NCI-H1417 (cell line): ENCODE measurements around the gene CAMTA1.

Source experiments
- DNase-seq, 3 experiments: peaks; one replicate each; lab custom pipeline; 2025; lab: John Stamatoyannopoulos, UW

Gene CAMTA1

DNA sequence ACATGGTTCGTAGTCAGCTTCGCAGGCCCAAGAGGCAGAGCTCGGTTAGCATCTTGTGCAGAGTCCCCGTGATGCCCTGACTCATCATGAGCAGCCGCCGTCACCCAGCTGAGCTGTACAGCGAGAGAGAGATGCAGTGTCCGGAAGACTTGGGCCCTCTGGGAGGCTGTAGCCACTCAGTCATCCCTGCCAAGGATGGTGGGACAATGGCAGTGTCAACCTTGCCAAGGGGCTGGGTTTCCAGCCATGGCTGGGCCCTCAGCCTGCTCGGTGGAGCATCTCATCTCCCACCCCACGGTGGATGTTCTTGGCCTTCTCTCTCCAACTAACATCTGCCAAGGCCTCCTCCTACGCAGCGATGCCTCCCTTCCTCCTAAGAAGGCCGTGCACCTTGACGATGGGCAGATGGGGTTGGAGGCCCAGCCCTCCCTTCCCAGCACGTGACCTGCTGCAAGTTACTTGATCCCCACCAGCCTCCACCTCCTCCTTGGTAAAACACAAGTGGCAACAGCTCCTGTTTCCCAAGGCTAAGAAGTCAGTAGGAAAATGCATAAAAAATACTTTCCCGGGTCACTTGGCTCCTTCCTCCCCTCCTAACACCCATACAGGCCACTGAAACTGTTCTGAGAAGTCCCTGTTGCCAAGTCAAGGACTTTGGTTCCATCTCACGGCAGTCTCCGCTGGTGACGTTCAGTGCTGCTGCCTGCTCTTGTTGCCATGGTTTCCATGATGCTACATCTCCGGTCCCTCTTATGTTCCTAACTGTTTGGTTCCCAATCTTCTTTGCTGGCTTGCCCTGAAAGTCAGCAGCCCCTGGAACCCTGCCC lies 601.2 kb downstream of the CAMTA1 start:
- DNase-seq: peak in 2 of 3 experiments; percentile 5 to 29

DNA sequence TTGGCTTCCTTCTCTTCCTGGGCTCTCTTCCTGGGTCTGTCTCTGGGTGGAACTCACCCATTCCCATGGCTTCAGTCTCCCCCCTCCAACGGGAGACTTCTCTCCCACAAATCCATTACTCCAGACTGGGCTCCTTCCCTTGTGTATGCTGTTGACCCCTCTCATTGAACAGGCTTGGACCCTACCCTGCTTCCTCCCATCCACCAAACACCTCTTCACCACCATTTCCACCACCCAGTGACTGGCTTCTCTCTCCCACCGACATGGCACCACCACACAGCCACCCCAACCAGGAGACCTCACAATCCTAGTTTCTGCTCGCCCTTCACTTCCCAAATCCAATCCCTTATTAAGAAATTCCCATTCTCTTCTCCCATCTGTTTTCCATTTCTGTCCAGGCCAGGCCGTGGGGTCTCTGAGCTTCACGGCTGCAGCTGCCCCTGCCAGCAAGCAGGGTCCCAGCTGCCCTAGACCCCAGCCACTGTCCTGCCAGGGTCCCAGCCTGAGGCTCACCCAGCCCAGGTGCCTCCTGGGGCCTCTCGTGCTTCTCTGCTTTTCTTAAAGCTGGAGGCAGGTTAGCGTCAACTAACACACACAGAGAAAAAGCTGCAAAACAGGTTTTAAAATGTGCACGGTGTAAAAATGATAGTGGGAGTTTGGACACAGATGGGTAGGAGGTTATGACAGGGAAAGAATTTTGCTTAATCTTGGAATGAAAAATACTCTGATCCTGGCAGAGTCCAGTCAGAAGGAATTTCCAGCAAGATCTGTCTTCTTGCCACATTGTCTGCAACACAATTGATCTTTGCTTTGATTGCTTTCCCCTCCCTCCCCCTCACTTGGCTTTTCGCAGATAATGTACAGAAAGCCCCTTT lies 602.0 kb downstream of the CAMTA1 start:
- DNase-seq: peak in 2 of 3 experiments; percentile 23 to 55

DNA sequence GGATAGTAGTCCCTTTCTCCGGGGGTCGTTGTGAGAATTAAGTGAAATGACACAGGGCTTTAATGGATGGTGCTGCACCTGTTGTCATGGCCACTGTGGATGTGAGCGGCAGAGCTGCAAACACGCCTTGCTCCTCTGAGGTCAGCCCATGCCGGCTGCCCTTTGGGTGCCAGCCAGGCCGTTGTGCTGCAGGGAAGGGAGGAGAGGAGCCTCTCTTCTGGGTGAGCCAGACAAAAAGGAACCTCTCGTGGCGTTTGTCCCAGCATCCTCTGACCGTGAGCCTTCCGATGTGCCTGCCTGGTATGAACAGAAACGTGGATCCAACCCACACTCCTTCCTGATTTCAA lies 602.9 kb downstream of the CAMTA1 start:
- peak in 2 of 3 experiments; percentile 19 to 51 for DNase-seq

DNA sequence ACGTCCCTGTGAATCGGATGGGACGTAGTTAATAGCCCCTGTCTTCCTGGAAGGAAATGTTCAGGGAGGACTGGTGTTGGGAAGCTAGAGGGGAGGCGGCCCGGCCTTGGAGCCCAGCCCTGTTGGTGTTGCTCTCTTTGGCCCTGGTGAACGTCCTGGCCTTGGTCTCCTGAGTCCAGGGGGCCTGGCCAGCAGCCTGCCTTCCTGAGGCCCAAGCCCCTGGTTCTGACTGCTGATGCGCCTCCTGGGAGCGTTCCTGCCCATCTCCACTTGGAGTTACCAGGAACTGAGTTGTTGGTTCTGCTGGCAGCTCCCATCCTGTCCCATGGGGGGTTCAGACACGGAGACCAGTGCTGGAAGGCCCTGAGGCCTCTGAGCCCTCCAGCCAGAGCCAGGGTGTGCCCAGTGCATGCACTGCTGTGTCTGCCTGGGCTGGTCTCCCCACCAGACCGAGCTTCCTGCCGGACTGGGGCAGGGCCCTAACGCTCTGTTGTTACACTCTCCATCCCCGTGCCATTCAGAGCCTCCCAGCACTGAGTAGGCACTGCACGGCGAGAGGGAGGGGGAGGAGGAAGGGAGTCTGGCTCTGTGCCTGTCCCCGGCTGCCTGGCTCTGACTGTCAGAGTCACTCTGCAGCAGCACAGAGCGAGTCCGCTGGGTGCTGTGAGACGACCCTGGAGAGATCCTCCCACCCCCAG lies 603.4 kb downstream of the CAMTA1 start:
- peak in 2 of 3 experiments; percentile 29 to 60 for DNase-seq

DNA sequence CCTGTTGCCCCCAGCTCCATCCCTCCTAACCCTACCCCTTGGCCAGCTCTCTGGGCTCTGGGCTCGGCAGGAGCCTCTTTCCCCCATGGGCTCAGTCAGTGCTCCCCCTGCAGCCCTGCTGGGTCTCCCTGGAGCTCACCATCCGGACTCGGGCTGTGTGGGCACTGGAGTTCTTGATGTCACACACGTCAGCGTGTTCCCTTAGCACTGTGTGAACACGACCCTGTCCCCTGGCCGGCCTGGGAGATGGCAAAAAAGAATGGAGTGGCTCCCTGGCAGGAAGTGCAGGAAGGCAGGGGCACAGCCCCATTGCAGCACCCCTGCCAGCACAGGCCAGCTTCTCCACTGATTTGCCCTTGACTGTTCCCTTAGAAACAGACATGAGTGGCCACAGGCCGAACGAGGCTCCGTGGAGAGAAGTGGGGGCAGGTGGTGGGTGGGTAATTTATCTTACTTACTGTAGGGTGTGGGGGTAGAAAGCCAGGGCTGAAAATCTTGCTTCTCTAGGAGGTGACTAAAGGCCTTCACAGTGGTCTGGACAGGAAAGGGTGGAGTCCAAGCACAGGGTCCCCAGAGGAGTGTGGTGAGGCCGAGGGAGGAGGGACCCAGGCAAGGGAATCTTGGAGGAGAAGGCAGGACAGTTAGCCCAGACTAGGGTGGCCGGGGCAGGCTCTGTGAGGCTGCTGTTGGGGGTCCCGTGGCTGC lies 604.1 kb downstream of the CAMTA1 start:
- peak; percentile 45 to 81 (median 58) for DNase-seq

DNA sequence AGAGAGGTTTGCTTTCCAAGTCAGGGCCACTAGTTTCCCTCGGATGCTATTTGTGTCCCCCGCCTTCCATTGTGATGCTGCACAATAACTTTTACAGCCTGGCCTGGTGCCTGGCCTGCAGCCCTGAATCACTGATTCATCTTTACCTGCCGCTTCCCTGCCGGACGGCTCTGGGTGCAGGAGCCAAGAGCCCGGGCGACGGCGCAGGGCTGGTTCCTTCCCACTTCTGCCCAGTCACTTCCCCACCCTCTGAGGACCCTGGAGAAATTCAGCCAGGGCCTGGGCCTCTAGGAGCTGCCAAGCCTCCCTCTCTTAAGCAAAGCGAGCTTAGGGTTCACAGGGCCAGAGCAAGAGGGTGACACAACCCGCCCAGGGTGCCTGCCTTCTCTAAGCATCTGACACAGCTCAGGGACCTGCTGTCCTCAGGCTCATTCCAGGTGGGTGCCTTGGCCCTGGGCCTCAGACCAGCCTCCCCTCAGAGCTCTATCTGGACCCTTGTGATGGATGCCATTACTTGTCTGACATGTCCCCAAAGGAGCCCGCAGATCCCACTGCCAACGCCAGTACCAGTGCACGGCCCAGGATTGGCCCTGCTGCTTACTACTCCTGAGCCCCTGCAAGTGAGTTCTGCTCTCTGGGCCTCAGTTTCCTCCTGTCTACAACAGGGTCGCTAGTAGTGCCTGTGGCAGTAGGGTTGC lies 604.8 kb downstream of the CAMTA1 start:
- DNase-seq: no peak

DNA sequence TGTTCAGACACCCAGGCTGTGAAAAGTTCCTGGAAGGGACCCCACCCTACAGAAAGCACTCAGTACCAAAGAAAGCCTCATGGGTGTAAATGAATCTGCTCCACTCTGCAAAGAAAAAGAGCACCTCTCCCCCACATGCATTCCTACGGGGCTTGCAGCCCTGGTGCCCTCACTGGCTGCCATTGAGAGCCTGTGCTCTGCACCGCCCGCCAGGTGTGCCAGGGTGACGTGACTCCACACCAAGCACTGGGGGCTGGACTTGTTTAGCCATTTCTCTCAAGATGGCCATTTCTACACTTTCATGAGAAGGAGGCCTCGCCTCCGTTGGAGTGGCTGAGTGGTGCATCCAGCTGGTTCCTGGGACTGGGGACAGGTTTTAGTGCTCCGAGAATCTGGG lies 605.3 kb downstream of the CAMTA1 start:
- peak in 1 of 3 experiments; percentile 40 for DNase-seq

DNA sequence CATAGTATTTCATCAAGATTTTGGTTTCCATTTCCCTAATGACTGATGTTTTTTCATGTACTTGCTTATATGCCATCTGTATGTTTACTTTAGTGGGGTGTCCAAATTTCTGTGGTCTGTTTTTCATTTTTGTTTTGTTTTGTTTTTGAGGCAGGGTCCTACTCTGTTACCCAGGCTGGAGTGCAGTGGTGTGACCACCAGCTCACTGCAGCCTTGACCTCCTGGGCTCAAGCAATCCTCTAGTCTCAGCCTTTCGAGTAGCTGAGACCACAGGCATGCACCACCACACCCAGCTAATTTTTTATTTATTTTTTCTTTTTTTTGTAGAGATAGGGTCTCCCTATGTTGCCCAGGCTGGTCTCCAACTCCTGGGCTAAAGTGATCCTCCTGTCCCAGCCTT lies 607.9 kb downstream of the CAMTA1 start:
- DNase-seq: no peak

DNA sequence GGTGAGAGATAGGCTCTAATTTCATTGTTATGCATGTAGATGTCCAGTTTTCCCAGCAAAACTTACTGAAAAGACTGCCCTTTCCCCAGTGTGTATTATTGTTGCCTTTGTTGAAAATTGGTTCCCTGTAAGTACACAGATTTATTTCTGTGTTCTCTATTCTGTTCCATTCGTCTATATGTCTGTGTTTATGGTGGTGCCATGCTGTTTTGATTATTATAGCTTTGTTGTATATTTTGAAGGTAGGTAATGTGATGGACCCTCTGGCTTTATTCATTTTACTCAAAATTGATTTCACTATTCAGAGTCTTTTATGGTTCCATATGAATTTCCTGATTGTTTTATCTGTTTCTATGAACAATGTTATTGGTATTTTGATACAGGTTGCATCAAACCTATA lies 610.0 kb downstream of the CAMTA1 start:
- DNase-seq: no peak

DNA sequence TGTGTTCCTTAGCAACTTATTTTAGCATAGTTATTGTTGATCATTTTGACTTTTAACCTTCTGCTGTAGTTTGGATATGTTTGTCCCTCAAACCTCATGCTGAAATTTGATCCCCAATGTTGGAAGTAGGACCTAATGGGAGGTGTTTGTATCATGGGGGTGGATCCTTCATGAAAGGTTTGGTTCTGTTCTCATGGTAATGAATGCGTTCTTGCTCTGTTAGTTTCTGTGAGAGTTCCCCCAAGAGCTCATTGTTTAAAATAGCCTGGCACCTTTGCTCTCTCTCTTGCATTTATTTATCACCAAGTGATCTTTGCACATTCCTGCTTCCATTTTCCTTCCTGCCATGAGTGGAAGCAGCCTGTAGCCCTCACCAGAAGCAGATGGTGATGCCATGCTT lies 613.7 kb downstream of the CAMTA1 start:
- no peak for DNase-seq

DNA sequence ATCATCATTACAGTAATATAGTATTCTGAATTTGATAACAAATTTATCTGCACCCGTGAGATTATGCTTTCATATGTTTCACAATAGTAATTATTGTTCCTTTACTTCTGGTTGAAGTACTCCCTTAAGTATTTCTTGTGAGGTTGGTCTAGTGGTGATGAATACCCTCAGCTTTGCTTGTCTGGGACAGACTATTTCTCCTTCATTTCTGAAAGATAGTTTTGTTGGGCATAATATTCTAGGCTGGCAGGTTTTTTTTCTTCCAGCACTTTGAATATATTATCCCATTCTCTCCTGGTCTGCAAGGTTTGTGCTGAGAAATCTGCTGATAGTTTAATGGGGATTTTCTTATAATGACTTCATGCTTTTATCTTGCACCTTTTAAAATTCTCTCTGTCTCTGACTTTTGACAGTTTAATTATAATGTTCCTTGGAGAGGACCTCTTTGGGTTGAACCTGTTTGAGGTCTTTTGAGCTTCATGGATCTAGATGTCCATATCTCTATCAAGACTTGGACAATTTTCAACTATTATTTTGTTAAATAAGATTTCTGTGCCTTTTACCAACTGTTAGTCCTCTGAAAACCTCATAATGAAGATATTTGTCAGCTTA lies 614.4 kb downstream of the CAMTA1 start:
- DNase-seq: no peak

DNA sequence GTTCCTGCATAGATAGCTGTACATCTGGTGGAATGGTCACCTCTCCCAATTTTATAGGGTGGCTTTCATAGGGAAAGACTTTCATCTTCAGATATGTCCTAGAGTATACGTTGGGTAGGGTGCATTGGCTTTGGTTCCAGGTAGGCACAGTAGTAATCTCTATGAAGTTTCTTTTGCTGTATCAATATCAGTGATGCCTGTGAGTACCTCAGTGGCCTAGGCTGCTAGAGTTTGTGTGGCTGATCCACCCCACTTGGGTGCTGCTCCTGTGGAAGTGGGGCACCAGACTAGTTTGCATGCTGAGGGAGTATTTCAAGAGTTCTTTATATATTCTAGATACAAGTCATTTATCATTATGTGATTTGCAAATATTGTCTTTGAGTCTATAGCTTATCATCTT lies 615.3 kb downstream of the CAMTA1 start:
- DNase-seq: no peak

DNA sequence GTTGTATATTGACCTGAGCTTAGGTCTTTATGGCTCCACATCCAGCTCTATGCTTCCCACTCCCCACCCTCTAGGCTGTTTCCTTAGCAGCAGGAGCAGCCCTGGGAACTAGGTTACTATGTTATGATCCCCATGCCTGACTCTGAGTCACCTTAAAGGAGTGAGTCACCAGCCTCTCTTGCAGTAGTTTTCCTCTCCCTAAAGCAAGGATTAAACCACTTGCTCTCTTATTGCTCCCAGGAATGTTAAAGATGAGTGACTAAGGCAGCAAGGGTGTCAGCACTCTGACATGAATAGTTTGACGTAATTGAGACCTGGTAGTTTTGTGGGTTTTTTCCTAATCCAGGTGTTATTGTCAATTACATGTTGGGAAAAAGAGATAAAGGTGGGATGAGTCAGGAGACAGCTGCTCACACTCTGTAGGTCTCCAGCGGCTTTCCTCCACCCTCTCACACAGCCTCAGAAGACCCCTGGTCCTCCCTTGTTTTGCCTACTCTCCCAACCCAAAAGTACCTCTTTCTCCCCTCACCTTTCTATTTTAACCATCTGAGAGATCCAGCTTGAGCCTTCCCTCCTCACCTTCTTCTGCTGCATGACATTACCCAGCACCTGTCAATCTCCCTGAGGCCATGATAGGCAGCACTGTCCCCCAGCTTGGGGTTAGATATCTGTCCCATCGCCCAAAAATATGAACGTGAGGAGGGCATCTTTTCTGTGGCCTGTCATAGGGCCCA lies 616.7 kb downstream of the CAMTA1 start:
- peak in 1 of 3 experiments; percentile 9 for DNase-seq

DNA sequence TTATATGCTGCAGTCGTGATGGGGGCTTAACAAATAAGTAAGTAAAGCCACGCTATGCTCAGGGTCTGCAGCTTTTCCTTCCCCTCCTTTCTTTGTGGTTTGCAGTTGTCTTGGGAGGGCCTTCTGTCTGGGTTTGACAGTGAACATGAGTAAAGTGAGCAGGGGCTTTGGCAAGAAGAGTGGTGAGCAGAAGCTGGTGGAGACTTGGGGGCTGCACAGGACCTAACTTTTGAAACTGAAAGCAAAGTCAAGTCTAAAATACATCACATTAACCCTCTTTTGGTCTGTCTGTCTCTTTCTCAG lies 617.2 kb downstream of the CAMTA1 start:
- no peak for DNase-seq

DNA sequence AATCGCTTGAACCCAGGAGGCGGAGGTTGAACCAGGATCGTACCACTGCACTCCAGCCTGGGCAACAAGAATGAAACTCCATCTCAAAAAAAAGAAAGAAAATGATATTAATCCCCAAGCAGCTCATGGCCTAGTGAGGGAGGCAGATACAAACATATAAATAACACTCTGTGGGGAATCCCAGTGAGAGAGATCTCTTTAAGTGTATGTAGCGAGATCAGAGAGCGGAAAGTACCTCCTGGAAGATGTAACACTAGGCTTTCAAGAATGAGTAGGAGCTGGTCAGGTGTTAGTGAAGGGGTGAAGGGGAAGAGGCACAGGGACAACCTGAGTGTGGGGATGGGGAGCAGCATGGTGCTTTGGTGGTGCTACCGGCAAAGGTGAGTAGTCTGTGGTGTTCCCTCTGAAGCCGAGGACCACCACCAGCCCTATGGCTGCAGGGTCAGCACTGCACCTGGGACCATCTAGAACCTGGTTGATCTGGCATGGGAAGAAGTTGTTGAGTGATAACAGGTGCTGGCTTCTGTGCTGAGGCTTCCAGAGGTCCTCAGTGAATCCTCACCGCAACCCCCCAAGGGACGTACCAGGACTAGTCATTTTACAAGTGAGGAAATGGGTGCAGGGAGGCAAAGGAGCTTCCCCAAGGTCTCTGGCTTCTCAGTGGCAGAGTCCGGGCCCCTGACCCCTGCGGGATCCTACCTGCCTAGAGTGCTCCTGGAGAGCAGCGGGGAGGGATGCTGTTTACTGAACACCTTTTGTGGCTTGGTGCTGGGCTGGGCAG lies 618.2 kb downstream of the CAMTA1 start:
- no peak for DNase-seq

DNA sequence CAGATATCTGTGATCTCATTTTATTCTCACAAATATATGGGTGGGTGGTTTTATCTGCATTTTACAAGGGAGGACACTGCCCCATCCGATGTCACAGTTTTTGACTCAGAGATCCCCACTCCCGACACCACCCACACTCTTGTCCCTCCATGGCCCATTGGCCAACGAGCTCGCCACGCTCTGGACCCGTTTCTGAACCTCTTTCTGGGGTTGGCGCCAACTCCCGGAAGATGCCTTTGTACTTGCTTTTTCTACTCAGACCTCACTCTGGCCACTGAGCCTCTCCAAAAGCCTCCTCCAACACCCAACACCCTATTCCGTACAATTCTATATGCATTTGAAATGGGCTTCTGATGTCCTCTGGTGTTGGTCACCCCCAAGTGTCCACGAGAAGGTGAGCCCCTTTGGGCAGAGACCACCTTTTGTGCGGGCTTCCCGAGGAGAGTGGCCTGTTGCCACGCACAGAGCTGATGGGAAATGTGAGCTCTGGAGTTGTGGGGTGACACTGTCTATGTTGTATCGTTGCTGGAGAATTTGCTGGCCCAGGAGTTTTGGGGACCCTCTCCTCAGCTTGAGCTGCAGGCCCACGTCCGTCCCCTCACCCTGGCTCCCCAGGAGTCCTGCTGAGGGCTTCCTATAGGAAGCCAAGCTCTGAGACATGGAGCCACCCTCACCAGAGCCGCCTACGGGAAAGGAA lies 618.9 kb downstream of the CAMTA1 start:
- no peak for DNase-seq

DNA sequence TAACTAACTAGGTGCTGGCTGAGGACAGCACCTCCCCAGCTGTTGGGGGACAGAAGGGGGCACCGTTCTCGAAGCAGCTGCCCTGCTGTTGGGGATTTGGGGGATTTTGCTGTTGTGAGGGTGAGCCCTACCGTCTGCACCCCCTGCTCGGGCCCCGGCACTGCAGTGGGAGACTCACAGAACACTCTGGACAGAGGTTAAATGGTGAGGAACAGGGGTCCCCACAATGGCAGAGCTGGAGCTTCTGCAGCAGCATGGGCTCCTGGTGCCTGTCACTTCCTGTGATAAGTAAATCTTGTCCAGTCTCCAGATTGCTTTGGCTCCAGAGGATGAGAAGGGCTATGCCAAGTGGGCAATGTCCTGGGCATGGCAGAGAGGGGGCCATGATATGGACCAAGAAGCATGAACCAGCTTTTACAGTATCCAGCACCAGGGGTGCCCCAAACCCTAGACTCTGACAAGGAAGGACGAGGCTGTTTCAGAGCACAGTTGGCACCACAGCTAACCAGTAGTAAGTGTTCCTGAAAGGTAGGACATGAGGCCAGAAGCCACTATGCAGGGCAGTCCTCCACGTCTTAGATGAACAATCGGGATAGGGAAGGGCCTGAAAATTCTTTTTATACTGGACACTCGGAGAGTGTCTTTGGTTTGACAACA lies 620.7 kb downstream of the CAMTA1 start:
- DNase-seq: no peak
